ES-I3 (cell line): ENCODE data around the gene AP2B1.

Source experiments
- H3K36me3 ChIP-seq: 2 replicates; pipeline ENCODE4 v1.6.1; 2013; ENCODE audit warnings: mild to moderate bottlenecking, low read length, control low read depth, moderate library complexity; ENCODE audit not compliant: insufficient read depth
- H3K4me1 ChIP-seq: 2 replicates; pipeline ENCODE4 v1.6.1; 2013; ENCODE audit warnings: mild to moderate bottlenecking, control low read depth, low read length; ENCODE audit not compliant: insufficient read depth
- H3K9ac ChIP-seq: 2 replicates; pipeline ENCODE4 v1.6.1; 2013; ENCODE audit warnings: low read depth, mild to moderate bottlenecking, low read length, moderate library complexity
- H3K9me3 ChIP-seq: 2 replicates; pipeline ENCODE4 v1.6.1; 2013; ENCODE audit warnings: mild to moderate bottlenecking, low read length, moderate library complexity; ENCODE audit not compliant: control insufficient read depth, insufficient read depth

AP2B1 gene

DNA sequence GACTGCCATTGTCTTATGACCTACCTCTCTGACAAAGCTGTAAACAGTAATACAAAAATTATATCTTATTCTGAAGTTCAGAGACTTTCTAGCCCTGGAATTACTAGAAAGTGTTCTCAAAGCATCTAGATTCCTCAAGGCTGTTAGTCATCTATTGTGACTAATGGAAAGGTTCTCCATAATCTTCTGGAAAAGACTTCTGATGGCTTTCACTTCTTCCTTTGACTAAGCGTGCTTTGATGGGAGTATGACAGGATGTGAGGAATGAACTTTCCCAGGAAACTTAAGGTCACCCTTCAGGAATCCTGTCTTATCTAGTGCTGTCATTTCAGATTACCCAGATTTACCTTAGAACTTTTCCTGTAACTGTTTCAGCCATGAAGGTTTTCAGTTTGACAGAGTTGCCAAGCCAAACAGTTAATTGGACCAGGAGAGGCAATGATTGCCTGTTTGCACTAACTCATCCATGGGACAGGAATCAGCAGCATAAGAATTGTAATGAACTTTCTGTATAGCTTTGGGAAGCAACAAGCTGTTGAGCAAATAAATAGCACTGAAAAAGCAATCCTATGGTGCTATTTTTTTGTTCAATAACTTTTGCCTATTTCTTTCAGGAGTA, 43.5 kb downstream of the AP2B1 start:
- no peaks in the 10 kb centered on the region for H3K4me1 ChIP-seq
- H3K9me3 ChIP-seq, result no peaks in the 10 kb centered on the region
- peaks cover 19% of the 10 kb centered on the region; the same call in 1 of the 2 replicates for H3K36me3 ChIP-seq
- H3K9ac ChIP-seq, result no peak overlapping the region

DNA sequence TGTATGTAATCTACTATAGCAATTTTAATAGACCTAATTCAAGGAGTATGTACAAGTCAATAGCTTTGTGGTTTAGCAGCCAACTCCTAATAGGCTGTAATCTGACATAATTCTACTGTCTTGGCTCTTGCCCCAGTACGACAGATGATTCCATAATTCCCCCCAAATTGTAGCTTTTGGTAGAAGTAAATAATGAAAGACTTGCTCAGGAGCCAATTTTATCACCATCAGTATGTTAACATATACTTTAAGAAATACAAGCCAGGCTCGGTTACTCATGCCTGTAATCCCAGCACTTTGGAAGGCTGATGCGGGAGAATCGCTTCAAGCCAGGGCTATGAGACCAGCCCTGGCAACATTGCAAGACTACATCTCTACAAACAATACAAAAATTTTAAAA, 53.9 kb downstream of the AP2B1 start:
- Histone ChIP-seq H3K9ac (no peak overlapping the region), H3K36me3 (peaks cover 27% of the 10 kb centered on the region), H3K9me3 (no peaks in the 10 kb centered on the region), H3K4me1 (no peaks in the 10 kb centered on the region)

DNA sequence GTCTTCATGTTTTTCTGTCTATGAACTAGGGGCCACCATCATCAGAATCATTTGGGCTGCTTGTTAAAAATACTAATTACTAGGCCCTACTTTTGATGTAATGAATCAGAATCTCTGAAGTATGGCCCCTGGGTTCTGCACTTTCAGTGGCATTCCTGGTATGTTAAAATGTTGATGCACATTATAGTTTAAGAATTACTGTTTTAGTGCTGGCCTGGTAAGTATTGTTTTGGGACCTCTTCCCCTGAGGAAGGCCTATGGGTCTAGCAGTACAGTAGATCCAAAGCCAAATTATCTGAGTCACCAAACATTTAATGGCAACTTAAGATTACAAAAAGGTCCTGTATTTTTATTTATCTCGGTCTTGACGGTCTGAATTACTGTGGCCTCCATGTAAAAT, 58.8 kb downstream of the AP2B1 start:
- Histone ChIP-seq H3K9me3 (no peaks in the 10 kb centered on the region), H3K4me1 (no peaks in the 10 kb centered on the region), H3K36me3 (peaks cover 15% of the 10 kb centered on the region; the same call in 1 of the 2 replicates), H3K9ac (no peak overlapping the region)

DNA sequence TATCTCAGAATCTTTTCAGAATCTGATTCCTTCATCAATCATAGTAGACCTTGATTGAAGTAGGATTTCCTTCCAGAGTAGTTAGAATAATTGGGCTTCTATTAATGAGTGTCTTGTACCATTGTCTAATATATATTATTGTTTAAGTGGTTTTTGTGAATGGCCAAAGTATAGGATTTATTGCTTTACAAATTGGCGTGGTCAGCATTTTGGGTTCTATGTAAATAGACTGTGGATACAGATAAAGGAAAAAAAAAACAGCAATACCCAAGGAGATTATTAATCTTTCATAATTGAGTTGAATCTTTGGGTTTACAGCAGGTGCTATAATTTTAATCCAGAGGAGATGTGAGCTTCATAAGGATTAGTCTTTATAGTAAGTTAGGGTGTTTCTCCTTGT, 64.3 kb downstream of the AP2B1 start:
- Histone ChIP-seq H3K36me3 (peaks cover 6% of the 10 kb centered on the region; the same call in 1 of the 2 replicates), H3K4me1 (no peaks in the 10 kb centered on the region), H3K9me3 (no peaks in the 10 kb centered on the region), H3K9ac (no peak overlapping the region)

DNA sequence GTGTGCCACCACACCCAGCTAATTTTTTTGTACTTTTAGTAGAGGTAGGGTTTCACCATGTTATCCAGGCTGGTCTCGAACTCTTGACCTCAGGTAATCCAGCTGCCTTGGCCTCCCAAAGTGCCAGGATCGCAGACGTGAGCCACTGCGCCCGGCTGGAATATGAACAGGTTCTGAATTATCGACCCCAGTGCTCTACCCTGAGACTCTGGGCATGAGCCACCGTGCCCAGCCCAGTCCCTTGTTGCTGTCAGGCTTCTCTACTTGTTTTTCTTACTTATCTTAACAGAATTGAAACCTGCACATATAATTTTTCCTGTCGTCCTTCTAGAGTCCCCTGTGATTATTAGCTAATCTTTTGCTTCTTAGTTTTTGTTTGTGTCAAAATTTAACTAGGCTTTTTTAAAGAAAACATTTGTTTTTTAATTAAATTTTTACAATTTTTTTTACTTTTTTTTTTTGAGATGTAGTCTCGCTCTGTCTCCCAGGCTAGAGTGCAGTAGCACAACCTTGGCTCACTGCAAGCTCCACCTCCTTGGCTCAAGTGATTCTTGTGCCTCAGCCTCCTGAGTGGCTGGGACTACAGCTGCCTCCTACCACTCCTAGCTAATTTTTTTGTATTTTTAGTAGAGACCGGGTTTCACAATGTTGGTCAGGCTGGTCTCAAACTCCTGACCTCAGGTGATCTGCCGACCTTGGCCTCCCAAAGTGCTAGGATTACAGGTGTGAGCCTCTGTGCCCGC, 66.7 kb downstream of the AP2B1 start:
- Histone ChIP-seq H3K36me3 (peaks cover 9% of the 10 kb centered on the region), H3K4me1 (no peaks in the 10 kb centered on the region), H3K9ac (no peak overlapping the region), H3K9me3 (no peaks in the 10 kb centered on the region)

DNA sequence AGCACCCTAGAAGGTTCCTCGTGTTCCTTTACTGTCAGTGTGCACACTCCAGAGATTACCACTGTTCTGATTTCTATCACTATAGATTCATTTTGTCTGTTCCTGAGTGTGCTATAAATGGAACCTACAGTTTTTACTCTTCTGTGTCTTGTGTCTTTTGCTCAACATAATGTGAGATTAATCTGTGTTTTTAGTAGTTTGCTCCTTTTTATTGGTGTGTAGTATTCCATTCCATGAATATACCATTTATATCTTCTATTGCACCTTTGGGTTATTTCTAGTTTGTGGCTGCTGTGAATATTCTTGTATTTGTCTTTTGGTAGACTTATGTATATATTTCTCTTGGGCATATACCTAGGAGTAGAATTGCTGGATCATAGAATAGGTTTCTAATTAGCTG, 68.2 kb downstream of the AP2B1 start:
- no peaks in the 10 kb centered on the region for H3K4me1 ChIP-seq
- H3K9me3 ChIP-seq, result no peaks in the 10 kb centered on the region
- peaks cover 9% of the 10 kb centered on the region for H3K36me3 ChIP-seq
- no peak overlapping the region for H3K9ac ChIP-seq

DNA sequence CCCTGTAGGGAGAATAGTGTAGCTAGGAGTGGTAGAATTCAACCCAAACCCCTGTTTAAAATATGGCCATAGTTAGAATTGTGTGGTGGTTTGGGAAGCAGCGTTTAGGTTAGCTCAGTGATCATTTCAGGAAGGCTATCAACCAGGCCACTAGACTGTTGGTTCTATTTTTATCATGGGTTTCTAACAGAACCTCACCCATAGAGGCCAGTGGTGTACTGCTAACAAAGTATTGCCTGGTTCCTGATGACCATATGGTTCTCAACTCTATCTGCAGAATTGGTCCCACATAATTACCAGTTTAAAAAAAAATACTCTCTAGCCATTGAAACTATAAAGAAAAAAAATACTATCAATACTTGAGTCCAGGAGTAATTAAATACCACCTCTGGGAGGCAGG, 73.8 kb downstream of the AP2B1 start:
- Histone ChIP-seq H3K36me3 (peaks cover 5% of the 10 kb centered on the region), H3K9me3 (no peaks in the 10 kb centered on the region), H3K4me1 (no peaks in the 10 kb centered on the region), H3K9ac (no peak overlapping the region)

DNA sequence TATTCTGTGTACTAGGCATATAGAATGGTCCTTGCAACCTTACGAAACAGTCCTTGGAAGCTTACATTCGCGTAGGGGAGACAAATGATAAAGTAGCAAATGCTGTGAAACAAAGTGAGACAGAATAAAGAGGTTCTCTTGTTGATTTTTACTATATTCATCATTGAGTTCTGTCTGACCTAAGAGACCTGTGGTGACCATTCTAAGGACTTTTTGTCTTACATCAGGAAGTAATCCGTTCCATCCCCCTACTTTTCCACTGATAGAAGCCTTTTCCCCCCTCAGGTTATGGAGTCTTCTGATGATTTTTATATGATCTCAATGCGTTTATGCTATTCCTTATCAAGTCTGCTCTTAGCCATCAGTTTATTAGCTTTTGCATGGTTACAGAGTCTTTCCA, 77.6 kb downstream of the AP2B1 start:
- no peak overlapping the region for H3K9ac ChIP-seq
- no peaks in the 10 kb centered on the region for H3K4me1 ChIP-seq
- no peaks in the 10 kb centered on the region for H3K9me3 ChIP-seq
- peaks cover 2% of the 10 kb centered on the region; the same call in 1 of the 2 replicates for H3K36me3 ChIP-seq

DNA sequence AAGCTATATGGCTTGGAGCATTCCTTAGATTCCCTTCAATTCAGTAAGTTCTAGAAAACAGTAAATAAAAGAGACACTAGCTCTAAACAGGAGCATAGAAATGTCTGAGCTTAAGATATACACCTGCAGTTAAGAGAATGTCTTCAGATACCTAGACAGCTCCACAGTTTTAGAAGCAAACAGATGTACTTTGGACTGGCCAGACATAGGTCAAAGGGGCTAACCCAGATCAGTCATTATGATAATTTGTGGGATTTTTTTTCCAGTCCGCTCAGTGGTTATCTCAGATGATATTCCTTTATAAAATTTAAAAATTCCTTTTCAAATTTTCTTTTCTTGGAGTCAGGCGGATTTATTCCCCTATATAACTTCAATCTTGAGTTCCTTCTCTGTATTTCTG, 78.5 kb downstream of the AP2B1 start:
- Histone ChIP-seq H3K36me3 (peaks cover 2% of the 10 kb centered on the region; the same call in 1 of the 2 replicates), H3K9ac (no peak overlapping the region), H3K9me3 (no peaks in the 10 kb centered on the region), H3K4me1 (no peaks in the 10 kb centered on the region)

DNA sequence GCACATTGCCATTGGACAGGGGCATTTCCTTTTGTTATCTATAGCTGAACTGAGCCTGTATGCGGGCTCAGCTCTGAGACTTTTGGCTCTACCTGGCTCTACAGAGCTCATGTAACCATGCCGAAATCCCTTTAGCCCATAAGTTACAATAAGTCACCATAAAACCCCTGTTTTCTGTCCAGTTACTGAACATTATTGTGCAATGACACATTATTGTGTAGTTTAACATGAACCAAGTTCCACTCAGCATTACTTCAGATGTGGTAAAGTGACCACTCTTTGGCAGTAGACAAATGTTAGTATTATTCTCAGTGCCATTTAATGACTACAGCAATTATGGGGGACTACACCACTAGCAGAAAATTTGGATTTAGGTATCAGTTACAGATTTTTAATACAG, 78.9 kb downstream of the AP2B1 start:
- Histone ChIP-seq H3K4me1 (no peaks in the 10 kb centered on the region), H3K9me3 (no peaks in the 10 kb centered on the region), H3K9ac (no peak overlapping the region), H3K36me3 (peaks cover 2% of the 10 kb centered on the region; the same call in 1 of the 2 replicates)

DNA sequence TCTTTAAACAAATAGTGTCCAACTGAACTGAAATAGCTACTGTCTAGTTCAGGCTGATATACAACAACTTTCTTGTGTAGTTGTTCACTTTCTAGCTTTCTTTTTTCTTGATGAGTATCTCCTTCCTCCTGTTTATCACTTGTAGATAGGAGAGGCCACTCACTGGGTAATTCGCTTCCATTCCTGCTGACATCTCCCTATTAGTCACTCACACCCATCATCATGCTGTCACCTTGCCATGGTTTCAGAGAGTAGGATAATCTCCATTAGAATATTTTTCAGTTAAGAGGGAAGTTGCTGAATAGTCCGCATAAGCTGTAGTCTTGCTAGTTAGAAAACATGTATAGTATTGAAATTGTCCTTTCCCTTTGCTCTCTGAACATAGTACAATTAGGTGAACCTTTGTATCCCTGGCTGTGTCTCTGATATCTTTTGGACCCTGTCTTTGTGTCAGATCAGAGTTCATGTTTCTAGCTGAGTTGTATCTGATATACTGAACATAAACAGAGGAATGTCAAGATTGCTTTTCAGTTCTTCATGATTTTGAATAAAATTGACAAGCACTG, 79.9 kb downstream of the AP2B1 start:
- H3K4me1 ChIP-seq, result no peaks in the 10 kb centered on the region
- H3K36me3 ChIP-seq, result peaks cover 4% of the 10 kb centered on the region; the same call in 1 of the 2 replicates
- H3K9me3 ChIP-seq, result no peaks in the 10 kb centered on the region
- no peak overlapping the region for H3K9ac ChIP-seq

DNA sequence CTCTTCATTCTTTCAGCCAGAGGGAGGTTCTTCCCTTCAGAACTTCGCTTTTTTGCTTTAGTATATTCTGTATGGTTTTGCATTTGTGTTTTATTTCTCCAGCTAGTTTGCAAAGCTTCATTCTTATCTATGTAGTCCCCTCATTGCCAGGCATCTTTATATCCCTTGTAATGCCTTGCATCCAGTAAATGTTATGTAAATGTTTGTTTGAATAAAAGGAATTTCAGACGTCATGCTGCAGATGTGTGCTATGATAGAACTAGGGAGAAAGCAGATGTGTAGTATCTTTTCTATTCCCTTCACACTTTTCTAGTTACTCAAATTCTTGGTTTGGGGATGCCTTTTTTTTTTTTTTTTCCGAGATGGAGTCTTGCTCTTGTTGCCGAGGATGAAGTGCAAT, 81.7 kb downstream of the AP2B1 start:
- peaks cover 2% of the 10 kb centered on the region; the same call in 1 of the 2 replicates for H3K36me3 ChIP-seq
- H3K9me3 ChIP-seq, result no peaks in the 10 kb centered on the region
- no peak overlapping the region for H3K9ac ChIP-seq
- no peaks in the 10 kb centered on the region for H3K4me1 ChIP-seq

DNA sequence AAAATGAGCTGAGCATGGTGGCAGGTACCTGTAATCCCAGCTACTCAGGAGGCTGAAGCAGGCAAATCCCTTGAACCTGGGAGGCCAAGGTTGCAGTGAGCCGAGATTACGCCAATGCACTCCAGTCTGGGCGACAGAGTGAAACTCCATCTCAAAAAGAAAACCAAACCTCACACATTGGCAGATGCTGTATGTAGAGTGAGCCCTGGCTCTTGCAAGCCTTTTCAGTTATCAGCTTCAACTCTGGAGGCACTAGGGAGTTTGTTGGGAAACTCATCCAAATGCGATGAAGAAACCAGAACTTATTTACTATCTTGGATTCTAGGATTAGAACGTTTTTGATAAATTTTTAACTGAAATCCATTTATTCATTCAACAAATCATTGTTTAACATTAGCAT, 87.4 kb downstream of the AP2B1 start:
- Histone ChIP-seq H3K9me3 (no peaks in the 10 kb centered on the region), H3K36me3 (peaks cover 8% of the 10 kb centered on the region), H3K9ac (no peak overlapping the region), H3K4me1 (peaks cover 9% of the 10 kb centered on the region; the same call in 1 of the 2 replicates)

DNA sequence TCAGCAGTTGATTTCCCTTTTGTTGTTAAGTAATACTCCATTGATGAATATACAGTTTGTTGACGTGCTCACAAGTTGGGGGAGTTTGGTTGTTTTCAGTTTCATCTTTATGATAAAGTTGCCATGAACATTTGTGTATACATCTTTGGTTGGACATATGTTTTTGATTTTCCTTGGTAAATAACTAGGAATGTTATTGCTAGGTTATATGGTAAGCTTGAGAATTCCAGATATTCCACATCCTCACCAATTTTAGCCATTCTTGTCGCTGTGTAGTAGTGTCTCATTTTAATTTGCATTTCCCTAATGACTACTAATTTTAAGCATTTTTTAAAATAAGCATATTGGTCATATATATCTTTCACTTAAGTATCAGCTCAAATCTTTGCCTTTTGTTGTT, 89.3 kb downstream of the AP2B1 start:
- Histone ChIP-seq H3K4me1 (peaks cover 9% of the 10 kb centered on the region; the same call in 1 of the 2 replicates), H3K36me3 (peaks cover 6% of the 10 kb centered on the region), H3K9ac (no peak overlapping the region), H3K9me3 (no peaks in the 10 kb centered on the region)
